IMR-90 (cell line): Measurements from ENCODE around the gene ATG7. TPM values are rescaled to one million over a fixed set of nuclear protein-coding genes. Genes with fewer than 3 reads are reported as not detected.

Experiments
- ATAC-seq: fragments of 200-7000 bp; cut with Tn5 transposase; 2 replicates; pipeline ENCODE4 v1.9.1; 2020; ENCODE audit warnings: low read depth, mild to moderate bottlenecking, moderate library complexity
- BruUV-seq: library from RNA; stranded (reverse); fragments of 400-500 nt; replicated peaks from 2 replicates; lab custom pipeline; 2021; lab: Mats Ljungman, UMichigan
- CTCF ChIA-PET: fragments of 300-600 bp; formaldehyde crosslinking; extraction: SDS; loops from one replicate; lab custom pipeline; 2021; ENCODE audit warnings: antibody characterized with exemption; lab: Yijun Ruan, JAX
- POLR2A ChIA-PET: fragments of 300-600 bp; sonication (Branson Sonifier 250); formaldehyde crosslinking; loops from one replicate; lab custom pipeline; 2022; ENCODE audit warnings: antibody characterized with exemption; ENCODE audit not compliant: unreplicated experiment; lab: Charles Lee
- DNase-seq: peaks from one replicate; pipeline ENCODE4 v3.0.0; 2013
- H2AFZ ChIP-seq: replicated peaks from 2 replicates; pipeline ENCODE3; 2013; ENCODE audit warnings: low read length, mild to moderate bottlenecking; ENCODE audit not compliant: poor library complexity
- H2AK5ac ChIP-seq: 2 replicates; pipeline ENCODE4 v1.6.1; 2013; ENCODE audit warnings: low read depth, low read length, inconsistent platforms
- H2AK9ac ChIP-seq: replicated peaks from 2 replicates; pipeline ENCODE3; 2013; ENCODE audit warnings: mild to moderate bottlenecking, low read depth, low read length, moderate library complexity; ENCODE audit not compliant: poor library complexity
- H2BK120ac ChIP-seq: 2 replicates; pipeline ENCODE4 v1.6.1; 2013; ENCODE audit warnings: low read depth, low read length, inconsistent platforms
- H2BK15ac ChIP-seq: 3 replicates; pipeline ENCODE4 v1.6.1; 2013; ENCODE audit warnings: low read depth, low read length, inconsistent platforms
- H2BK20ac ChIP-seq: 2 replicates; pipeline ENCODE4 v1.6.1; 2013; ENCODE audit warnings: low read depth, mild to moderate bottlenecking, inconsistent platforms, low read length, moderate library complexity
- H2BK5ac ChIP-seq: 2 replicates; pipeline ENCODE4 v1.6.1; 2013; ENCODE audit warnings: mild to moderate bottlenecking, low read depth, low read length, inconsistent platforms; ENCODE audit not compliant: poor library complexity, severe bottlenecking
- H3K14ac ChIP-seq: replicated peaks from 2 replicates; pipeline ENCODE4 v1.6.1; 2013; ENCODE audit warnings: low read depth, low read length, inconsistent platforms
- H3K18ac ChIP-seq: 2 replicates; pipeline ENCODE4 v1.6.1; 2013; ENCODE audit warnings: low read depth, low read length, control low read depth
- H3K23ac ChIP-seq: 2 replicates; pipeline ENCODE4 v1.6.1; 2013; ENCODE audit warnings: low read depth, low read length, inconsistent platforms
- H3K27ac ChIP-seq: 2 replicates; pipeline ENCODE4 v1.5.1; 2013; ENCODE audit warnings: mild to moderate bottlenecking, control low read depth, low read length; ENCODE audit not compliant: insufficient read depth
- H3K27me3 ChIP-seq: 2 replicates; pipeline ENCODE4 v1.6.1; 2013; ENCODE audit warnings: low read length; ENCODE audit not compliant: control insufficient read depth, insufficient read depth
- H3K36me3 ChIP-seq: 2 replicates; pipeline ENCODE4 v1.6.1; 2013; ENCODE audit warnings: low read length, mixed read lengths; ENCODE audit not compliant: control insufficient read depth, insufficient read depth
- H3K4ac ChIP-seq: 2 replicates; pipeline ENCODE4 v1.6.1; 2013; ENCODE audit warnings: low read depth, low read length, inconsistent platforms
- H3K4me1 ChIP-seq: 2 replicates; pipeline ENCODE4 v1.6.1; 2013; ENCODE audit warnings: low read length, mixed read lengths; ENCODE audit not compliant: control insufficient read depth, insufficient read depth
- H3K4me2 ChIP-seq: 2 replicates; pipeline ENCODE4 v1.6.1; 2013; ENCODE audit warnings: low read depth, mild to moderate bottlenecking, control low read depth, low read length, moderate library complexity
- H3K4me3 ChIP-seq: 2 replicates; pipeline ENCODE4 v1.5.1; 2013; ENCODE audit warnings: low read depth, mild to moderate bottlenecking, control low read depth, low read length, moderate library complexity; ENCODE audit not compliant: insufficient read depth
- H3K56ac ChIP-seq: 2 replicates; pipeline ENCODE4 v1.6.1; 2013; ENCODE audit warnings: low read length, inconsistent platforms; ENCODE audit not compliant: insufficient read depth; ENCODE audit errors: extremely low read depth
- H3K79me1 ChIP-seq, 2 experiments: 2 replicates each; pipeline ENCODE4 v1.6.1; 2013; ENCODE audit warnings: low read length in 2 of 2, inconsistent platforms in 1 of 2, low read depth in 1 of 2
- H3K9ac ChIP-seq: 2 replicates; pipeline ENCODE4 v1.6.1; 2013; ENCODE audit warnings: low read depth, low read length, control low read depth
- H3K9me1 ChIP-seq: 2 replicates; pipeline ENCODE4 v1.6.1; 2013; ENCODE audit warnings: low read length, inconsistent platforms; ENCODE audit not compliant: insufficient read depth
- H3K9me3 ChIP-seq: 2 replicates; pipeline ENCODE4 v1.6.1; 2013; ENCODE audit warnings: low read length; ENCODE audit not compliant: control insufficient read depth, insufficient read depth
- H4K20me1 ChIP-seq: 2 replicates; pipeline ENCODE4 v1.6.1; 2013; ENCODE audit warnings: low read length, inconsistent platforms; ENCODE audit not compliant: insufficient read depth
- H4K5ac ChIP-seq: 2 replicates; pipeline ENCODE4 v1.6.1; 2013; ENCODE audit warnings: mild to moderate bottlenecking, low read depth, low read length, control low read depth
- H4K8ac ChIP-seq, 2 experiments: 2 replicates each; pipeline ENCODE4 v1.6.1; 2013; ENCODE audit warnings: low read depth in 2 of 2, low read length in 2 of 2, control low read depth in 1 of 2, inconsistent platforms in 1 of 2
- H4K91ac ChIP-seq: 2 replicates; pipeline ENCODE4 v1.6.1; 2013; ENCODE audit warnings: low read depth, low read length, inconsistent platforms; ENCODE audit not compliant: insufficient read depth
- BHLHE40 ChIP-seq: fragments of 150-350 bp; IDR thresholded peaks from 2 replicates; pipeline ENCODE4 v1.6.1; 2016; ENCODE audit warnings: mild to moderate bottlenecking, low read depth, low read length
- CEBPB ChIP-seq: IDR thresholded peaks from 2 replicates; pipeline ENCODE4 v1.6.1; 2012; ENCODE audit warnings: low read depth, low read length, improper control_type of control experiment
- CHD1 ChIP-seq: IDR thresholded peaks from 2 replicates; pipeline ENCODE4 v1.6.1; 2012; ENCODE audit warnings: low read depth, low read length, improper control_type of control experiment
- CTCF ChIP-seq: conservative IDR thresholded peaks from 2 replicates; pipeline ENCODE4 v1.5.1; 2012; ENCODE audit warnings: mild to moderate bottlenecking, low read depth, low read length, improper control_type of control experiment
- FOS ChIP-seq: fragments of 150-350 bp; IDR thresholded peaks from 2 replicates; pipeline ENCODE4 v1.6.1; 2016; ENCODE audit warnings: low read depth, low read length
- MAFK ChIP-seq: IDR thresholded peaks from 2 replicates; pipeline ENCODE4 v1.6.1; 2012; ENCODE audit warnings: low read depth, low read length, improper control_type of control experiment
- MAZ ChIP-seq: IDR thresholded peaks from 2 replicates; pipeline ENCODE4 v1.6.1; 2012; ENCODE audit warnings: low read depth, mild to moderate bottlenecking, low read length, improper control_type of control experiment, moderate library complexity, borderline replicate concordance
- MXI1 ChIP-seq: IDR thresholded peaks from 2 replicates; pipeline ENCODE4 v1.6.1; 2012; ENCODE audit warnings: low read depth, mild to moderate bottlenecking, low read length, moderate library complexity, borderline replicate concordance
- NFE2L2 ChIP-seq: fragments of 150-350 bp; IDR thresholded peaks from 2 replicates; pipeline ENCODE4 v1.6.1; 2016; ENCODE audit warnings: low read depth, mild to moderate bottlenecking, low read length
- POLR2A ChIP-seq: IDR thresholded peaks from 2 replicates; pipeline ENCODE4 v1.6.1; 2012; ENCODE audit warnings: mild to moderate bottlenecking, low read depth, low read length
- RAD21 ChIP-seq: IDR thresholded peaks from 2 replicates; pipeline ENCODE4 v1.6.1; 2012; ENCODE audit warnings: low read length, improper control_type of control experiment
- RCOR1 ChIP-seq: IDR thresholded peaks from 2 replicates; pipeline ENCODE4 v1.6.1; 2012; ENCODE audit warnings: mild to moderate bottlenecking, low read length, improper control_type of control experiment; ENCODE audit not compliant: insufficient replicate concordance
- RFX5 ChIP-seq: IDR thresholded peaks from 2 replicates; pipeline ENCODE4 v1.8.0; 2012; ENCODE audit warnings: low read depth, mild to moderate bottlenecking, low read length, moderate library complexity
- SMC3 ChIP-seq: fragments of 150-350 bp; IDR thresholded peaks from 2 replicates; pipeline ENCODE4 v1.6.1; 2016; ENCODE audit warnings: low read depth, mild to moderate bottlenecking, antibody characterized with exemption, low read length, moderate library complexity
- WGBS, 2 experiments: methylation state at CpG; one replicate each; pipeline versions ENCODE4 v1.1.5 to v1.1.7; 2013; ENCODE audit warnings: missing lambda C conversion rate in 2 of 2; ENCODE audit not compliant: insufficient read length in 1 of 2; ENCODE audit errors: extremely low coverage in 2 of 2; 5-methylcytosine and 5-hydroxymethylcytosine counted together
- dilution Hi-C: fragments of 300-500 bp; cut with HindIII; formaldehyde crosslinking; loops from one replicate; pipeline ENCODE4 v1.14.3; 2018; ENCODE audit warnings: low sequenced_read_pairs; ENCODE audit not compliant: unreplicated experiment
- in situ Hi-C: fragments of 300-500 bp; cut with MboI; formaldehyde crosslinking; loops from 3 replicates; pipeline ENCODE4 v1.14.3; 2019; ENCODE audit warnings: low sequenced_read_pairs, inconsistent platforms, mixed read lengths
- intact Hi-C: fragments of 100-400 bp; cut with micrococcal nuclease; formaldehyde crosslinking; loops from 2 replicates; pipeline ENCODE4 v1.10.0; 2022
- polyA plus RNA-seq, 3 experiments: library from polyadenylated mRNA; depleted of rRNA; stranded (reverse); fragments of >200 nt; gene quantifications; 2 replicates each; pipeline ENCODE4 v1.2.3, GENCODE V29; 2012; ENCODE audit warnings: low replicate concordance in 1 of 3
- total RNA-seq: library from RNA; depleted of rRNA; stranded (reverse); fragments of >200 nt; gene quantifications from 2 replicates; pipeline ENCODE4 v1.2.3, GENCODE V29; 2012
- TF ChIP-seq, protein P1 (sequence below): fragments of 150-350 bp; IDR thresholded peaks from 2 replicates; pipeline ENCODE4 v1.6.1; 2016; ENCODE audit warnings: low read depth, mild to moderate bottlenecking, low read length, moderate library complexity, borderline replicate concordance
- TF ChIP-seq, protein P2 (sequence below): fragments of 150-350 bp; IDR thresholded peaks from 2 replicates; pipeline ENCODE4 v1.6.1; 2017; ENCODE audit warnings: mild to moderate bottlenecking, antibody characterized with exemption, low read length, low read depth

Gene ATG7
- total and polyA plus RNA-seq, 2 of the 4 experiments (the other 2 are of a cell fraction) = 15.6 to 51.4 TPM

DNA sequence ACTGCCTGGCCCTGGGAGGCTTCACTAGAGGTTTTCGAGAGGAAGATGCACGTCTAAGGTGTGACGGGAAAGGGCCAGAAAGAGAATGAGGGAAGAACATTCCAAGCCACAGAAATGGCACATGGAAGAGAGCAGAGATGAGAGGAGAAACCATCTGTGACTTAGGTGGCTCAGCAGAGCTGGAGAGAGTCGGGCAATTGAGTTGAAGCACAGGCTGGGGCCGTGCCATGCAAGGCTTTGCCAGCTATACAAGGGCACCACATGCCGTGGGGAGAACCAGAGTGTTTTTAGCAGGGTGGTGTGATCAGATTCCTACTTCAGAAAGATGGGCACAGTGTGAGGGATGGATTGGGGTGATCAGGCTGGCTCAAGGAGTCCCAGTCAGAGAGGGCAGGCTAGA, 245.4 kb downstream of the ATG7 start:
- no peak for ATAC-seq
- BruUV-seq = no TSS peak

More for the DNA sequence above, 245.4 kb downstream of the ATG7 start:
- no peaks in the 10 kb centered on the region for H3K27me3 ChIP-seq
- H2BK15ac ChIP-seq = no peak overlapping the region
- H3K23ac ChIP-seq = no peak overlapping the region
- H4K91ac ChIP-seq = no peak overlapping the region
- H3K27ac ChIP-seq = no peak overlapping the region
- no peak overlapping the region for H3K56ac ChIP-seq
- H3K4me2 ChIP-seq = no peak overlapping the region
- H3K36me3 ChIP-seq = no peaks in the 10 kb centered on the region
- ChIA-PET POLR2A (no interaction called here), CTCF (interaction anchor here (0.6 kb wide), 1 partner anchor 38 kb away, joined by 4 read pairs; no protein-coding TSS in a partner anchor)
- H3K4me1 ChIP-seq = peaks cover 2% of the 10 kb centered on the region; the same call in 1 of the 2 replicates
- H3K4ac ChIP-seq = no peak overlapping the region; the same call in 1 of the 2 replicates
- H4K5ac ChIP-seq = no peak overlapping the region
- H3K79me1 ChIP-seq = peaks cover 4 to 17% of the 10 kb centered on the region in 2 experiments; a peak in 2 of 4 replicates
- H2BK120ac ChIP-seq = no peak overlapping the region
- no peaks in the 10 kb centered on the region for H3K9me3 ChIP-seq
- no peak overlapping the region for H2AK9ac ChIP-seq
- 92% methylated on average over 6 of the region's 6 CpGs; no CpG with 5 or more reads in 1 of the 2 experiments for WGBS, 2 experiments
- H4K8ac ChIP-seq = no peak overlapping the region
- no peak for DNase-seq
- H3K18ac ChIP-seq = no peak overlapping the region
- H2BK20ac ChIP-seq = no peak overlapping the region
- peak overlapping the region; percentile 62; the same call in 1 of the 2 replicates for H2AK5ac ChIP-seq
- no peak overlapping the region for H2BK5ac ChIP-seq
- H3K9me1 ChIP-seq = peaks cover 18% of the 10 kb centered on the region
- in situ Hi-C loops = no loop called here
- H3K4me3 ChIP-seq = no peak overlapping the region
- H3K9ac ChIP-seq = no peak overlapping the region
- dilution Hi-C loops = no loop called here
- H3K14ac ChIP-seq = no peak overlapping the region; the same call in 1 of the 2 replicates
- H2AFZ ChIP-seq = no peak overlapping the region
- intact Hi-C loops = no loop called here
- TF ChIP-seq RAD21 (no peak), RCOR1 (no peak), CEBPB (no peak), MAFK (no peak), RFX5 (no peak), MXI1 (no peak), SMC3 (no peak), NFE2L2 (no peak), MAZ (no peak), POLR2A (no peak), FOS (no peak), CTCF (no peak), BHLHE40 (no peak), CHD1 (no peak)
- TF ChIP-seq, protein P1, sequence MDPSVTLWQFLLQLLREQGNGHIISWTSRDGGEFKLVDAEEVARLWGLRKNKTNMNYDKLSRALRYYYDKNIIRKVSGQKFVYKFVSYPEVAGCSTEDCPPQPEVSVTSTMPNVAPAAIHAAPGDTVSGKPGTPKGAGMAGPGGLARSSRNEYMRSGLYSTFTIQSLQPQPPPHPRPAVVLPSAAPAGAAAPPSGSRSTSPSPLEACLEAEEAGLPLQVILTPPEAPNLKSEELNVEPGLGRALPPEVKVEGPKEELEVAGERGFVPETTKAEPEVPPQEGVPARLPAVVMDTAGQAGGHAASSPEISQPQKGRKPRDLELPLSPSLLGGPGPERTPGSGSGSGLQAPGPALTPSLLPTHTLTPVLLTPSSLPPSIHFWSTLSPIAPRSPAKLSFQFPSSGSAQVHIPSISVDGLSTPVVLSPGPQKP = no peak
- TF ChIP-seq, protein P2, sequence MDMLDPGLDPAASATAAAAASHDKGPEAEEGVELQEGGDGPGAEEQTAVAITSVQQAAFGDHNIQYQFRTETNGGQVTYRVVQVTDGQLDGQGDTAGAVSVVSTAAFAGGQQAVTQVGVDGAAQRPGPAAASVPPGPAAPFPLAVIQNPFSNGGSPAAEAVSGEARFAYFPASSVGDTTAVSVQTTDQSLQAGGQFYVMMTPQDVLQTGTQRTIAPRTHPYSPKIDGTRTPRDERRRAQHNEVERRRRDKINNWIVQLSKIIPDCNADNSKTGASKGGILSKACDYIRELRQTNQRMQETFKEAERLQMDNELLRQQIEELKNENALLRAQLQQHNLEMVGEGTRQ = no peak
- H4K20me1 ChIP-seq = no peaks in the 10 kb centered on the region
